Epithelial cell of alveolus of lung (primary cell): Measurements from ENCODE around the gene MEX3B. TPM values are rescaled to one million over a fixed set of nuclear protein-coding genes. Genes with fewer than 3 reads are reported as not detected.

Source experiments
- total RNA-seq: library from RNA; depleted of rRNA; stranded (reverse); fragments of >200 nt; gene quantifications from 2 replicates; pipeline ENCODE4 v1.2.1, GENCODE V29; 2015

MEX3B gene
- 8.9 and 12.2 TPM in 2 replicates for total RNA-seq

GRCh38 chr15:82045892-82046665 is at the start of gene MEX3B:
TSS of gene MEX3B (minus strand) at chr15:82046018. CDS start at chr15:82045705, 313 bp downstream.

Other genes starting within 250 kb of the MEX3B start
- 7.5 and 15.0 TPM in 2 replicates for gene EFL1, start 216.7 kb upstream of the MEX3B start, total RNA-seq
- 0.39 TPM in 1 of 2 replicates, not detected in the other for gene SAXO2, start 216.8 kb upstream of the MEX3B start, total RNA-seq